Neural cell (in vitro differentiated cells): ENCODE measurements around the gene P3H2.

Source experiments
- CTCF ChIP-seq: fragments of 450-650 bp; IDR thresholded peaks from 2 replicates; pipeline ENCODE4 v1.5.1; 2014; ENCODE audit warnings: antibody characterized with exemption, mild to moderate bottlenecking, moderate library complexity; ENCODE audit not compliant: poor library complexity, severe bottlenecking
- EZH2 ChIP-seq: fragments of 200-600, 300-800 bp; shearing (Covaris generic), sonication (generic); IDR thresholded peaks from 2 replicates; pipeline ENCODE4 v1.6.1; 2014; ENCODE audit warnings: antibody characterized with exemption, low read length, borderline replicate concordance, mild to moderate bottlenecking; ENCODE audit not compliant: insufficient read depth, poor library complexity, severe bottlenecking
- RAD21 ChIP-seq: fragments of 450-650 bp; conservative IDR thresholded peaks from 2 replicates; pipeline ENCODE4 v1.6.1; 2014; ENCODE audit warnings: antibody characterized with exemption, mild to moderate bottlenecking, moderate library complexity
- SMC3 ChIP-seq: fragments of 450-650 bp; conservative IDR thresholded peaks from 2 replicates; pipeline ENCODE4 v1.6.1; 2014; ENCODE audit warnings: antibody characterized with exemption, mild to moderate bottlenecking, moderate library complexity; ENCODE audit not compliant: poor library complexity
- TAF1 ChIP-seq: IDR thresholded peaks from 2 replicates; pipeline ENCODE4 v1.6.1; 2012; ENCODE audit warnings: low read depth

GRCh38 chr3:190092250-190092649 lies 28.4 kb downstream of the P3H2 start:
- no peak for TF ChIP-seq CTCF
- TF ChIP-seq EZH2, result no peak
- no peak for TF ChIP-seq RAD21
- TF ChIP-seq TAF1, result no peak
- no peak for TF ChIP-seq SMC3
